ENCODE measurements around the gene TANC2.
A peak's percentile ranks its signal among the peaks of the same experiment; 100 is the strongest.

TANC2 gene

GRCh38 chr17:62935523-62935922 is 30.5 kb upstream of the TANC2 start:
- Mint-ChIP-seq H3K4me3 (no peak overlapping the region), H3K9me3 (no peaks in the 10 kb centered on the region), H3K4me1 (ENCODE audit: low read depth in 2 of 2) (no peaks in the 10 kb centered on the region), H3K36me3 (ENCODE audit: insufficient read depth) (no peaks in the 10 kb centered on the region), H3K27ac (no peak overlapping the region), H3K27me3 (peaks cover 55 to 70% of the 10 kb centered on the region in 2 donors)
- ATAC-seq (replicated peaks): no peak
- no peak for DNase-seq

GRCh38 chr17:62937606-62938005 is 28.4 kb upstream of the TANC2 start:
- Mint-ChIP-seq H3K9me3 (peaks cover 2 to 13% of the 10 kb centered on the region in 2 donors), H3K4me1 (ENCODE audit: low read depth in 2 of 2) (no peaks in the 10 kb centered on the region), H3K27ac (no peak overlapping the region), H3K36me3 (ENCODE audit: insufficient read depth) (no peaks in the 10 kb centered on the region), H3K27me3 (peaks cover 41 to 56% of the 10 kb centered on the region in 2 donors), H3K4me3 (no peak overlapping the region)
- ATAC-seq (replicated peaks) (no peak), DNase-seq (no peak)

- Mint-ChIP-seq H3K4me3 (no peak overlapping the region), H3K36me3 (ENCODE audit: insufficient read depth) (no peaks in the 10 kb centered on the region), H3K27me3 (peaks cover 16 to 41% of the 10 kb centered on the region in 2 donors), H3K4me1 (ENCODE audit: low read depth in 2 of 2) (no peaks in the 10 kb centered on the region), H3K27ac (no peak overlapping the region), H3K9me3 (peaks cover 2 to 13% of the 10 kb centered on the region in 2 donors)
- no peak for DNase-seq
- ATAC-seq (replicated peaks): no peak
Observed at GRCh38 chr17:62941358-62941991, 24.6 kb upstream of the TANC2 start.

- H3K4me3 Mint-ChIP-seq: no peak overlapping the region
- no peak for DNase-seq
Observed at GRCh38 chr17:62948370-62948769, 17.7 kb upstream of the TANC2 start.

DNA sequence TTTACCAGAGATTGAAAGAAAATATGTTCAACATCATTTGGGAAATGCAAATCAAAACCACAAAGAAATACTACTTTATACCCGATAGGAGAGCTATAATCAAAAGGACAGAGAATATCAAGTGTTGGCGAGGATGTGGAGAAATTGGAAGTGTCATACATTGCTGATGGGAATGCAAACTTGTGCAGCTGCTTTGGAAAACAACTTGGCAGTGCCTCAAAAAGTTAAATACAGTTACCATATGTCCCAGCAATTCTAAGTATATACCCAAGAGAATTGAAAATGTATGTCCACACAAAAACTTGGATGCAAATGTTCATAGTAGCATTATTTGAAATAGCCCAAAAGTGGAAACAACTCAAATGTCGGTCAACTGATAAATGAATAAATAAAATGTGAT is 17.0 kb upstream of the TANC2 start:
- Mint-ChIP-seq H3K36me3 (ENCODE audit: insufficient read depth) (no peaks in the 10 kb centered on the region), H3K27ac (no peak overlapping the region), H3K4me1 (ENCODE audit: low read depth in 2 of 2) (no peaks in the 10 kb centered on the region), H3K4me3 (no peak overlapping the region), H3K27me3 (peaks cover 12 to 17% of the 10 kb centered on the region in 2 donors), H3K9me3 (no peaks in the 10 kb centered on the region)
- ATAC-seq (replicated peaks) (no peak), DNase-seq (no peak)

More at GRCh38 chr17:62948370-62948769, 17.7 kb upstream of the TANC2 start:
- Mint-ChIP-seq H3K27me3 (peaks cover 19 to 21% of the 10 kb centered on the region in 2 donors), H3K36me3 (ENCODE audit: insufficient read depth) (no peaks in the 10 kb centered on the region), H3K27ac (no peak overlapping the region), H3K9me3 (no peaks in the 10 kb centered on the region), H3K4me1 (ENCODE audit: low read depth in 2 of 2) (no peaks in the 10 kb centered on the region)
- no peak for ATAC-seq (replicated peaks)

- Mint-ChIP-seq H3K36me3 (ENCODE audit: insufficient read depth) (no peaks in the 10 kb centered on the region), H3K9me3 (no peaks in the 10 kb centered on the region), H3K27me3 (peaks cover 12 to 19% of the 10 kb centered on the region in 2 donors), H3K27ac (no peak overlapping the region), H3K4me3 (no peak overlapping the region), H3K4me1 (ENCODE audit: low read depth in 2 of 2) (no peaks in the 10 kb centered on the region)
- ATAC-seq (replicated peaks) (no peak), DNase-seq (no peak)
Observed at GRCh38 chr17:62950067-62950466, 16.0 kb upstream of the TANC2 start.

GRCh38 chr17:62955841-62956352 is 10.1 kb upstream of the TANC2 start:
- Mint-ChIP-seq H3K4me3 (no peak overlapping the region), H3K4me1 (ENCODE audit: low read depth in 2 of 2) (no peaks in the 10 kb centered on the region), H3K27ac (no peak overlapping the region), H3K9me3 (no peaks in the 10 kb centered on the region), H3K36me3 (ENCODE audit: insufficient read depth) (no peaks in the 10 kb centered on the region), H3K27me3 (peaks cover 15 to 16% of the 10 kb centered on the region in 2 donors)
- DNase-seq: no peak
- ATAC-seq (replicated peaks): no peak

DNA sequence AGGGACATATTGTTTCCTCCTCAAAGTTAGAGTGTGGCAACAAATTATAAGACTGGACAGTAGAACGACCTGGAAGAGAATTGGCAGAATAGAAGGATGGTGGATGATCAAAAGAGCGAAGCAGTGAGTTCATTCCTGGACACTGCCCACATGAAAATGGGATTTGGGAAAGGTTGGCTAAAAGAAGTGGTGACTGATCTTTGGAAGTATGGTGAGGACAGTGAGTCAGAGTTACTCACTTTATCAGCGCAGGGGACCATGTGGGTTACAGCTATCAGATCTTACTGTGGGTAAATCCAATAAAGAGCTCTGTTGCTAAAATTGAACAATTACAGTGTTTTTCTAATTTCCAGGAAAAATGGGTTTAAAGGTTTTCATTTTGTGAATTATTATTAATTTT is 2.7 kb upstream of the TANC2 start:
- H3K4me3 Mint-ChIP-seq: no peak overlapping the region
- no peak for ATAC-seq (replicated peaks)
- H3K27ac Mint-ChIP-seq: no peak overlapping the region
- peaks cover 7% of the 10 kb centered on the region for H3K36me3 Mint-ChIP-seq (ENCODE audit: insufficient read depth)
- DNase-seq: no peak
- peaks cover 19 to 22% of the 10 kb centered on the region in 2 donors for H3K4me1 Mint-ChIP-seq (ENCODE audit: low read depth in 2 of 2)
- H3K27me3 Mint-ChIP-seq: peaks cover 0 to 2% of the 10 kb centered on the region in 2 donors
- H3K9me3 Mint-ChIP-seq: no peaks in the 10 kb centered on the region

DNA sequence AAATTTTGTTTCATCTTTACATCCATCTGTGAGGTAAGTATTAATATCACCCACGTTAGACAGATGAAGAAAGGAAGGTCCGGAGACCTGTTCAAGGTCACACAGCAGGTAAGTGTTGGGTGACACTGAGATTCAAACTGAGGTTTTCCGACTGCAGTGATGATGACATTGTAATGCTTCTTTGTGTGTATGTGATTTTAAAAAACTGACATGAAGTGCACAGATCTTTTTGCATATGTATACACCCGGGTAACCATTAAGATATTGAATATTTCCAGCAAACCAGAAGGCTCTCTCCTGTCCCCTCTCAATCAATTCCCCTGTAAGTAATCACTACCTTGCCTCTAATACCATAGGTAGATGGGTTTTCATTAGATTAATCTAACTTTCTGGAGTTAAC is 1.5 kb upstream of the TANC2 start:
- Mint-ChIP-seq H3K4me3 (no peak overlapping the region), H3K4me1 (ENCODE audit: low read depth in 2 of 2) (peaks cover 26 to 27% of the 10 kb centered on the region in 2 donors), H3K27me3 (no peaks in the 10 kb centered on the region), H3K27ac (no peak overlapping the region), H3K36me3 (ENCODE audit: insufficient read depth) (peaks cover 7% of the 10 kb centered on the region), H3K9me3 (no peaks in the 10 kb centered on the region)
- no peak for DNase-seq
- ATAC-seq (replicated peaks): no peak

- ATAC-seq (replicated peaks): peak; percentile 43
- H3K4me1 Mint-ChIP-seq (ENCODE audit: low read depth in 2 of 2): peaks cover 26 to 27% of the 10 kb centered on the region in 2 donors
Observed at GRCh38 chr17:62965174-62965685, 805 bp upstream of the TANC2 start.

DNA sequence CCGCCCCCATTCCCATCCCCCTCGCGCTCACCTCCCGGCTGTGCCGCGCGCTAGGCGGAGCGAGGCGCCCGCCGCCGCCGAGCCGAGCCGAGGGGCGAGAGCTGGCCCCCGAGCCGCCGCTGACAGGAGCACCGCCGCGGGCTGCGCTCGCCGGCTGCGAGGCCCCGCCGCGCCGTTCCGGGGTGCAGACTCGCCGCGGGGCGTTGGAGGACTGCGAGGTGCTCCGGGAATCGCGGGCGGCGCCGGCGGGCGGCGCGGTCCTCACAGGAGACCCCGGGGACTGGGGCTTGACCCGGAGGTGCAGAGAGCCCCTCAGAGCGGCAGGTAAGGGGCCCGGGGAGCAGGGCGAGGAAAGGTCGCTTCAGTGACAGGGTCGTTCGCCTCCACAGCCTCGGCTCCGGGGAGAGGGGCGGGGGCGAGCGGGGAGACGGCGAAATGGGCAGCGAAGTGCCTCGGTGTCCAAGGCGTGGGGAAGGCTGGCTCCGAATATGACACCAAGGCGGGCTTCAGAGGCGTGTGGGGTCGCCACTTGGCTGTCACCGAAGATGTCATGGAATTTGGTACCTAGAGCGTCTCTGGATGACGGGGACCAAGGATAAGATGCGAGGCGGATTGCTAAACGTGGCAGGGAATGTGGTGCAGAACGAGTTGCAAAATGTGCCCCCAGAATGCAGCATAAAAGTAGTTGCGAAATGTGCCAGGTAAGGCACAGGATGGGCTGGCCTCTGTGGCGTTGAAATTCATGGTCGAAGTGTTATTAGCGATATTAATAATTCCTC is 580 bp downstream of the TANC2 start:
- peak overlapping the region; percentile 83 for H3K4me3 Mint-ChIP-seq
- peaks cover 28 to 31% of the 10 kb centered on the region in 2 donors for H3K4me1 Mint-ChIP-seq (ENCODE audit: low read depth in 2 of 2)
- ATAC-seq (replicated peaks) (peak; percentile 41), DNase-seq (no peak)
- no peaks in the 10 kb centered on the region for H3K27me3 Mint-ChIP-seq
- H3K27ac Mint-ChIP-seq: peak overlapping the region; percentile 33 to 59
- H3K9me3 Mint-ChIP-seq: no peaks in the 10 kb centered on the region
- peaks cover 10% of the 10 kb centered on the region for H3K36me3 Mint-ChIP-seq (ENCODE audit: insufficient read depth)

More at GRCh38 chr17:62965174-62965685, 805 bp upstream of the TANC2 start:
- Mint-ChIP-seq H3K36me3 (ENCODE audit: insufficient read depth) (peaks cover 7% of the 10 kb centered on the region), H3K27ac (peak overlapping the region; percentile 94 to 98), H3K4me3 (peak overlapping the region; percentile 84 to 89), H3K9me3 (no peaks in the 10 kb centered on the region), H3K27me3 (no peaks in the 10 kb centered on the region)
- peak in 1 of 3 experiments; percentile 51 for DNase-seq

DNA sequence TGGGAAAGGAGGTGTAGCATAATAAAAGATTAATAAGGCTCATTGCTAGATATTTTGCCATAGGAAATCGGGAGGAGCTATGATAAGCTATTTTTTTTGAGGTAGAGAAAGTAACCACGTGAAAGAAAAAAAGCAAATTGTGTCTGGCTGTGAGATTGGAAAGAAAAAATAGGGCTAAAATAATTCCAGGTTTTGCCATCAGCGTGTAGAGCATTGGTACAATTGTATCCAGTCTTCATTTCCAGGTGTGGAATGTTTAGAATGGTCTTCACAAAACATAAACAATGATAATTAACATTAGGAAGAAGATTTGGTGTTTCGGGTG is 1.1 kb downstream of the TANC2 start:
- no peak for ATAC-seq (replicated peaks)
- DNase-seq: no peak
- Mint-ChIP-seq H3K36me3 (ENCODE audit: insufficient read depth) (peaks cover 10% of the 10 kb centered on the region), H3K4me3 (peak overlapping the region; percentile 83), H3K4me1 (ENCODE audit: low read depth in 2 of 2) (peaks cover 28 to 32% of the 10 kb centered on the region in 2 donors), H3K27me3 (no peaks in the 10 kb centered on the region), H3K27ac (peak overlapping the region; percentile 33 to 59), H3K9me3 (no peaks in the 10 kb centered on the region)

- Mint-ChIP-seq H3K36me3 (ENCODE audit: insufficient read depth) (peaks cover 10% of the 10 kb centered on the region), H3K4me1 (ENCODE audit: low read depth in 2 of 2) (peaks cover 28 to 32% of the 10 kb centered on the region in 2 donors), H3K4me3 (peak overlapping the region; percentile 38 to 58), H3K27ac (no peak overlapping the region), H3K27me3 (no peaks in the 10 kb centered on the region), H3K9me3 (no peaks in the 10 kb centered on the region)
- peak; percentile 48 to 54 (median 49) for DNase-seq
- ATAC-seq (replicated peaks): peak; percentile 38
Observed at GRCh38 chr17:62968445-62968923, 2.4 kb downstream of the TANC2 start.

All from effector memory CD8-positive, alpha-beta T cell (primary cell).